ENCODE data around the gene TSPAN18. TPM values are rescaled to one million over a fixed set of nuclear protein-coding genes. Genes with fewer than 3 reads are reported as not detected.
A peak's percentile ranks its signal among the peaks of the same experiment; 100 is the strongest.

Gene TSPAN18
- total RNA-seq, 1 donor from 2014 or later, result 45.5 TPM

DNA sequence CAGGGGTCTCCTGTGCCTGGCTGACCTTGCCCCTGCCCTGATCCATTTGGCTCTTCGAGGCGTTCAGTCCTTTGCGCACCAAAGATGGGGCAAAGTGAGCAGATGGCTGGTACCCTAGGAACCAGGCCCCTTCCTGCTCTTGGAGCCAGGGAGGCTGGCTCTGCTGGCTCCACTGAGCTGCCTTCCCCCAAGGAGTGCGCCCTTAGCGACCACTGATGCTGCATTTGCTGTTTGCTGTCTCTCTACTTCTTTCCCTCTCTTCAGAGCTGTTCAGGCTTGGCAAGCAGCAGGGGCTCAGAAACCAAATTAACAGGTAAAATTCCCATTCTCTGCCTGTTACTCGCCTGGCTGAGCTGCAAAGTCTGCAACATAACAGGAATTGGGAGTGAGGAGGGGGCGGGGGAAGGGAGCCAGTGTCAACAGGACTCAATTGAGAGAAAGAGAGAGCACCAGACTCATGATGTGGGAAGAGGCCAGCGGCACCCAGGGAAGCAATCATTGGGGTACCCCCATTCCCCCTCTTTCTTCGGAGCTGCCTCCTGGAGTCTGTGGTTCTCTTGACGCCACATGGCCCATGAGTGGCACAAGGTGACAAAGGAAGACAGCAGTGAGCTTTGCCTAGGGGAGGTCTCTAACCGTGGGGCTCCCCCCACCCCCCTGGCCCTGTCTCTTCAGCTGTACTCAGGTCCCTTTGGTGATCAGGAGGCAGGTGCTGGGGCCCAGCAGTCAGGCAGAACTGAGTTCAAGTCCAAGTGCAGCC, 121.6 kb downstream of the TSPAN18 start:
- no peak for ATAC-seq
- intact Hi-C loops (cut with DNase I), result no loop called here
- DNase-seq (ENCODE audit: low spot score), result no peak

DNA sequence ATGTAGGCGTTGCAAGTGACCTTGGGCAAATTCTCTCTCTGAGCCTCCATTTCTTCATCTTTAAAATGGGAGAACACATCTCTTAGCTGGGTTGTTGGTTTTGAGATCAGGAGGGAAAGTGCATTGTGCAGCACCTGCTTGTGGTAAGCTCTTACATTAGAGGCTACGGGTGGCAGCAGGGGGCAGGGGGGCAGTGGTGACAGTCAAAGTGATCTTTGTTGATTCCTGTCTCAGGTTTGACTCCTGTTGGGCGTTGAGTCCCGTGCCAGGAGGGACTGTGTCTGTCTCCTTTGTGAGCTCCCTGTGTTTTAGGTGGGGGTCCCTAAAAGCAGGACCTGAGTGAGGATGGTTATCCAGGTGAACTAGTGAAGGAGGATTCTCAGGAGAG, 122.2 kb downstream of the TSPAN18 start:
- ATAC-seq (no peak), DNase-seq (ENCODE audit: low spot score) (no peak)
- intact Hi-C loops (cut with DNase I), result no loop called here

DNA sequence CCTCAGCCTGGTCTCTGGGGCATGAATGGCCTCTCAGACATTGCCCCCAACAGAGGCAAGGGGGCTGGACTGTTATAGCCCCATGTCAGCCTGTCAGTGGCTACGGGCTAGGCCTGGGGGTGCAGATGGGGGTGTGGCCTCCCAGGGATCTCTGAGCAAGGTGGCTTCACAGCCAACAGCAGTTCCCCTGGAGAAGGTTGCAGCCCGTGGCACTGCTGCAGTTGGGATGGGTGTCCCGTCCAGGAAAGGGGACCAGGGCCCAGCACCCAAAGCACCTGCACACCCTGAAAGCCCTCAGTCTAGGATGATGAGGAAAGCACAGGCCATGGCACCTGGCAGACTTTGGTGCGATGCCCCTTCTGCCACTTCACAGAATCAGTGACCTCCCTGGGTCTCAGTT, 122.7 kb downstream of the TSPAN18 start:
- ATAC-seq (no peak), DNase-seq (ENCODE audit: low spot score) (no peak)
- intact Hi-C loops (cut with DNase I), result no loop called here

DNA sequence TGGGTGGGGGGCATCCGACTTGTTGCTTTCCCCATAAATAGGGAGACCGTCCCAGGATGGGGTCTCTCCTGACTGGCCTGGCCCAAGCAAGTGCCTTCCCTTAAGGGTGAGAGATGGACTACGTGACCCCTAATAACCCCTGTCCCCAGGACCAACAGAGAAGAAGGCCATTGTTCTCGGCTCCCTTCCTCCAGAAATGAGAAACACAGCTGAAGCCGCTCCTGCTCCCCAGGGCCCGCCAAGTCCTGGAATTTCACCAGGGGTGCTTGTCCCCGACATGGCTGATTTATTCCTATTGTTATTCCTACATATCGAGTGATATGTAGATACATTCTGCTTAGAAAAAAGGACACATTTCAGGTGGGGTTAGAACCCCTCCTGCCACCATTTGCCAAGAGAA, 123.2 kb downstream of the TSPAN18 start:
- intact Hi-C loops (cut with DNase I), result no loop called here
- DNase-seq (ENCODE audit: low spot score) (no peak), ATAC-seq (peak; percentile 80)

DNA sequence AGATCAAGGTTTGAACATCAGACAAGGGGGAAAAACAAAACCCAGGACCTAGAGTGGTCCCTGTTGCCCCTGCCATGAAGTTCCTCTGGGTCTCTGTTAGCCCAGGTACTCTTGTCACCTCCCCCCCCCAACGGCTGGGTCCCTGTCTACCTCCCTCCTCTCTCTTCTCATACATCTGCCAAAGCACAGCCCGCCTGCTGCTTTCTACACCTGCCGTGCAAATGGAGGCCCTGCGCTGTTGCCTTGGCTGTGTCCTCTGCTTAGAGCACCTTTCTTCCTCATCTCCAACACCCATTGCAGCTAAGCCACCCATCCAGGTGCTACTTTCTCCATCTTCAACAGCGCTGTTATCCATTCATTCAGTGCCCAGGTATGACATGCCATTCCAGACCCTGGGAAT, 124.7 kb downstream of the TSPAN18 start:
- ATAC-seq, result no peak
- intact Hi-C loops (cut with DNase I), result no loop called here

DNA sequence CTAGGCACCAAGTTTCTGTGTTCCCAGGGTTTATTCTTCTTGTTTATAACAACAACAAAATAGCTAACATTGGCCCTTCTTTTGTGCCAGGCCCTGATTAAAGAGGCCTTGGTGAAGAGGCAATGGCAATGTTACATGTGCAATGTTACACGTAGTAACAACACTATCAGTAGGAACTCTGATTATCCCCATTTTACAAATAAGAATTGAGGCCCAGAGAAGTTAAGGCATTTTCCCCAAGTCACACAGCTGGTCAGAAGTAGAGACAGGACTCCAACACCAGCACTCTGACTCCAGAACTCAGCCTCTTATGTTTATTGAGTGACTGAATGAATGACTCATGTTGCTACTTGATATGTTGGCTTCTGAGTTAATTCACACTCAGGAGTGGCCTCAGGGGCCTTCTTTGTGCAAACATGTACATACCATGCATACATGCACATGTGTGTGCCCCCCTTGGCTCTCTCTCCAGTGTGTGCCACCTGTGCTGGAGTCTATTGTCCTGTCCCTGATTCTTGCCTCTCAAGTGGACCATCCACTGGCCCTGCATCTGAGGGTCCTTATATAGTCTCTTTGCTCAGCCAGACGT, 125.5 kb downstream of the TSPAN18 start:
- intact Hi-C loops (cut with DNase I), result no loop called here
- DNase-seq (ENCODE audit: low spot score) (no peak), ATAC-seq (no peak)

More for the DNA sequence above, 124.7 kb downstream of the TSPAN18 start:
- no peak for DNase-seq (ENCODE audit: low spot score)

DNA sequence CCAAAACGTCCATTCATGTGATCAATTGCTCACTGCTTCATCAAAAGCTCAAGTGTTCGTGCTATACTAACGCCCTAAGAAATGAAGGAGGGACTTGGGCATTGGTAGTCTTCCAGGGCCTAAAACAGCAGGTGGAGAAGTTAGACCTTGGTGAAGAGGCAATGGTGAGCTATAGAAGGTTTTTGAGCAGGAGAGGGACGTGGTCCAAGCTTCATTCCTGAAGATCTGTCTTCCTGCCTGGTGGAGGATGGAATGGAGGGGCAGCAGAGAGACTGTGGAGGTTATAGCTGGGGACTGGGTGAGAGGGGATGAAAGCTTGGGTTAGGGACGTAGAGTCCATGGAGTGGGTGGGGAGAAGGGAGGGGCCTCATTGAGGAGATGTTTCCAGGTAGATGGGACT, 126.2 kb downstream of the TSPAN18 start:
- ATAC-seq (no peak), DNase-seq (ENCODE audit: low spot score) (no peak)
- intact Hi-C loops (cut with DNase I), result no loop called here

DNA sequence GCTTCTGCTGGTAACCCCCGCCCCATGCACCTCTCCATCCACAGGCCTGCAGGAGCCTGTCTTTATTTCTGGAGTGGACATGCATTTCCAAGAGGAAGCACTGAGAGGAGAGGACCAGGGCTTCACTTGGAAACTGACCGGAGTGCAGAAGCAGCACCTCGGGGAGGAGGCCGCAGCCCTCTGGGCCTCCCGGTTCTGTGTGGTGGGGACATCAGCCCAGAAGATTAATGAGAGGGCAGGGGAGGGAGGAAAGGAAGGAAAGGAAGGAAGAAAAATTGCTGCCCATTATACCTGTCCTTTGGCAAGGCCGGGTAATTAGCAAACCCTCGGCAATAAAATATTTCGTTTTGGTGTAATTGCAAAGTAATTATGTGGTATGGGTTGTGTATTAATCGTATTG, 126.9 kb downstream of the TSPAN18 start:
- intact Hi-C loops (cut with DNase I), result no loop called here
- ATAC-seq (no peak), DNase-seq (ENCODE audit: low spot score) (no peak)

DNA sequence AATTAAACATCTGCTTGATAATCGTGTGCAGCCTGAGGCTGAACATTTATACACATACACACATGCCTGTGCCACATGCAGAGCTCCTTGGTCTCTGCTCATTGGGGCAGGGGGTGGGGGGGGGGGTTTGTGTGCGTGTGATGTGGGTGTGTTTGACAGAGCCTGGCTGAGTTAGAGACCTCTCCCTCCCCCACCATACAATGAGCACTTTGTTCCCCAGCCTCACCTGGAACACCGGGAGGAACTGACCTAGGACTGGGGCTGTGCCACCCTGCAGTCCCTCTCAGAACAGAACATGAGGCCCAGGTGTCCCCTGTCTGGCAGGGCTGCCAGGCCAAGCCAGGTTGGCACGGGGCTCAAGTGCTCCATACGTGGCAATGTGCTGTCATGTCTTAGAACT, 127.3 kb downstream of the TSPAN18 start:
- DNase-seq (ENCODE audit: low spot score), result no peak
- no peak for ATAC-seq
- intact Hi-C loops (cut with DNase I), result no loop called here

DNA sequence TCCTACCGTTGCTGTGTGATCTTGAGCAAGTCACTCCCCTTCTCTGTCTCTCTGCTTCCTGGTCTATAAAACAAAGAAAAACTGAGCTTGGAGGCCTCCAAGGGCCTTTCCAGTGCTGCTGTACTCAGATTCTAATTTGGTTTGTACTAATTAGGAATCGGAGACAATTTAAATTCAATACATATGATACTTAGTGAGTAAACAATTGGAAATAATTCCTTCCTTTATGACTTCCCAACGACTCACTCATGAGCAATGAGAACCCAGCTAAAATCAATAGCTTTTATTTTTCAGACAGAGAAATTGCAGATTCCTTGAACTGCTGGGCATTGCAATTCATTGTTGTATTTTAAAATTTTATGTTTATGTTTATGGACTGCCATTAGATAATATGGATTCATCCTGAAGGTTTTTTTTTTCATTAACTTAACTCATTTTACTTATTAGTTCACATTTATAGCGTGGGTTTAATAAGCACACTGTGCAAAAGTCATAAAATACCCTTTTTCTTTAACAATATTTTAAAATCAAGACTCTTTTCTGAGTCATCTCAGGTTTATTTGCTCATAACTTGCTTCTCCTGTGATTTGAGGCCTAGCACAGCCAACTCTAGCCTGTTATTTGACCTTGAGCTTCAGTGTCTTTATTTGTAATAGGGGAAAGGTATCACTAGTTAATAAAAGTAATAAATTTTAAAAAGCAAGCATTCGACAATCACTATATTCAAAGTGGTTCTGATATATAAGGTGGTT, 128.2 kb downstream of the TSPAN18 start:
- intact Hi-C loops (cut with DNase I), result no loop called here
- ATAC-seq, result no peak
- DNase-seq (ENCODE audit: low spot score), result no peak

DNA sequence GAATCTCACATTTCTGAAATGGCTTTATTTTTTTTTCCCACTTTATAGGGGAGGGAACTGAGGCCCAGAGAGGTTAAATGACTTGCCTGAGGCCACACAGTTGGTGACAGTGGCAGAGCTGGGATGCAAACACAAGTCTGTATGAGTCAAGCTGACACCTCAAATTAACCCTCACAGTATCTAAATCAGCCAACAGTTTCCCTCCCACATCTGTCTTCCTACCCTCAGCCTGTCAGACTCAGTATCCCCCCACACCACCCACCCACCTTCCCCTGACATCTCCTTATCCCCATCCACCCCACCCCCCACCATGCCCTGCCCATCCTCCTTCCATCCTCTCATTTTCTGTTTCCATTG, 128.7 kb downstream of the TSPAN18 start:
- DNase-seq (ENCODE audit: low spot score) (no peak), ATAC-seq (no peak)
- intact Hi-C loops (cut with DNase I), result no loop called here

DNA sequence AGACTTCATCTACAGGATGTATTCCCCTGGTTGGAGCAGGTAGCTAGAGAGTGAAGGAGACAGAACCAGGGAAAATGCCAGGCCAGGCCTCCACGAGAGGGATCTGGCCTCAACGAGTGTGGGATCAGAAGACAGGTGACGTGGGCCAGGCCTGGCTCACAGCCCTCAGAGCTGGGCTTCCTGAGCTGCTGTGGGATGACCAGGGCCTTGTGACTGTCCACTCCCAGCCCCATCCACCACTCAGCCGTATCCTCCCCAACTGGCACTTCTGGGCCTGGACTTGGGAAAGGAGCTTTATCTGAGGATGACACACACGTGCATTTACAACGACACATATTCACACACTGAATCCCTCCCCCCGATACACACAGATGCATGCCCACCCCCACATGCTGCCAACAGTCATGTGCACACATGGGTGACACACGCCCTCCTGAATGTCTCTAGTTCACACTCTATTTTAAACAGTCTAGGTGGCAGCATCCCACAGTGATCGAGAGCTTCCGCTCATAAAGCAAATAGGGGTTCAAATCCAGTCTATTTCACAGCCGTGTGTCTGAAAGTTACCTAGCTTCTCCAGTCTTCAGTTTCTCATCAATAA, 130.8 kb downstream of the TSPAN18 start:
- DNase-seq (ENCODE audit: low spot score), result no peak
- no peak for ATAC-seq
- intact Hi-C loops (cut with DNase I), result no loop called here

DNA sequence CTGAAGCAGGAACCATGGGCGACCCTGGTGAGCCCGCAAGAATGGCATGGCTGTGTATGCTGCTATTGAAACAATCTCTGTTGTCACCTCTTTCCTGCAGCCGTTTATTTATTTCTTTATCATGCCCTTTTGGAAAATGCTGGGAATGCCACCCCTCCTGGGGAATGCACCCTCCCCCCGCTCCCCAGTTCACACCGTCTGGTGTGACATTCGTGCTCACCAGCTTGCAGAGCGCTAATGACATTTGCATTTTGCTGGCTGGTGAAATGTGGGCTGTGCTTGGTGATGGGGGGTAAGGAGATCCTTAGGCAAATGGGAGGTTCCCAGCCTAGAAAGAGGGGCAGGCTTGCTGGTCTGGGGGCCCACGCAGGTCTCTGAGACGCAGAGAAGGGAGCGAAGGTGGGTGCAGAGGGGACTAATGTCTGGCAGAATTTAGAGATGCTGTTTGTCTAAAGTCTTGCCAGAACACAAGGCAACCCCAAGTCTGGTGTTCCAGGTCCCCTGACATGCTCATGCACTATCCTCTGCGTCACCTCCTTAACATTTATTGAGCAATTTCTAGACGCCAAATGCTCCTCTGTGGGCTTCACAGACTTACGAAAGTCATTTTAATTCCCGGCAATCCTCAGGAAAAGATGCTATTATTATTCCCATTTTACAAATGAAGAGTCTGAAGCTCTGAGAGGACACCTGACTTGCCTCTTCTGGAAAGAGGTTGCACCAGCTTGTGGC, 132.2 kb downstream of the TSPAN18 start:
- no peak for DNase-seq (ENCODE audit: low spot score)
- intact Hi-C loops (cut with DNase I), result no loop called here
- no peak for ATAC-seq

DNA sequence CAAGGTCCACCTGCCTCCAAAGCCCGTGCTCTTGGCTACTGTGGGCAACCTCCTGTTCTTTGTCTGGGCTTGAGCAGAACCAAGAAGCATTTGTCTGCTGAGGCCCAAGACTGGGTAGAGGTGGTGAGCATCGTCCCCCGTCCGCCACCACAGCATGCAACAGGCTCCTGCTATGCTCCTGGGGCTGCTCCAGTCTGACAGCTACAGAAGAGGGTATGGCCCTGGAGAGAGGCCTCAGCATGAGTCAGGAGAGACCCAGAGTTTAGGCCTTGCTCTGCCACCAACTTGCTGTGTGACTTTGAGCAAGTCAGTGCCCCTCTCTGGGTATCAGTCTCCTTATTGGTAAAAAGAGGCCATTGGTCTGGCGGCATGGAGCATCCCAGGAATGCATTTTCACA, 132.8 kb downstream of the TSPAN18 start:
- ATAC-seq (no peak), DNase-seq (ENCODE audit: low spot score) (no peak)
- intact Hi-C loops (cut with DNase I), result no loop called here

DNA sequence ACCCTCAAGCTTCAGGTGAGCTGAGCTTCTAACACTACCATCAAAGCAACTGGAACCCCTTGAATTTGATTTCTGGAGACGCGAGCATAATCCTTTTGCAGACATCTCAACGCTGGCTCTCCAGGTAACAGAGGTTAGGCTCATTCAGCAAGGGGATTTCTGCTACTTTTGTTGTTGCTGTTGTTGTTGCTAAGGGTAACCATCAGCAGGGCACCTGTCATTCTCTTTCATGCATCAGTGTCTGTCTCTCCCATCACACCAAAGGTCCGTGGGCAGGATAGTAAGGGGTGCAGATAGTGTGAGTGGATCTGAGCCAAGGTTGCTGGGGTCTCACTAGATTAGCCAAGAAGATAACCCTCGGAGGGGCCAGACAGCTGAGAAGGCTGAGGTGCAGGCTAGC, 133.6 kb downstream of the TSPAN18 start:
- no peak for ATAC-seq
- DNase-seq (ENCODE audit: low spot score), result no peak

DNA sequence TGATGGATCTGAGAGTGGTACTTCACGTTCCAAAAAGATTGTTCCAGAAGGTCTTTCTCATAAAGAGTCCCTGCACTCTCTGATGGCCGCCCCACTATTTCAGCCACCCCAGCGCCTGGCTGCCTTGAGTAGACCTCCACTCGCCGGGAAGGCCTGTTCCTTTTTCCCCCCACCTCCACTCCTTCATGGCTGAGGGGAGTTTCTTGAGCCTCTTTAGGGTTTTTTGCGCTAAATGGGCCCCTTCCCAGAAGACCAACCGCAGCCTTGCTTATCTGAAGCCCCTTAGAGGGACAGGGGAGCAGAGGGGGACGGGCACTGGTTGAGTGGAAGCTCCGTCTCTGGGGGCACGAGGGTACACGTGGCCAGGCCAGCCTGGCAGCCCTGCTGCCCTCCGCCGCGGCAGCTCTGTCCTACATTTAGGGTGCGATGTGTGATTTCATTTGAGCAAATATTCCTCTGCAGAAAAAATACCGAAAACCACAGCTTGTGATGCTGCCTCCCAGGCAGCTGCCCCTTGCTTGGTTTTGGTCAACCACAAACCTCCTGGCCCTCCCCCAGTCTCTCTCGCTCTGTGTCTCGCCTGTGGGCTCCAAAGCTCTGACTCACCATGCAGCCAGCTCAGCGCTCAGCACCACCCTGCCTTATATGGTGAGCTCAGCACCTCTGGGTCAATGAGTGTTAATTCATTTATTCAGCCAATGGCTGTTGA, 135.2 kb downstream of the TSPAN18 start:
- DNase-seq (ENCODE audit: low spot score), result peak; percentile 88
- intact Hi-C loops (cut with DNase I), result no loop called here
- ATAC-seq, result peak; percentile 97

More for the DNA sequence above, 133.6 kb downstream of the TSPAN18 start:
- intact Hi-C loops (cut with DNase I), result no loop called here

DNA sequence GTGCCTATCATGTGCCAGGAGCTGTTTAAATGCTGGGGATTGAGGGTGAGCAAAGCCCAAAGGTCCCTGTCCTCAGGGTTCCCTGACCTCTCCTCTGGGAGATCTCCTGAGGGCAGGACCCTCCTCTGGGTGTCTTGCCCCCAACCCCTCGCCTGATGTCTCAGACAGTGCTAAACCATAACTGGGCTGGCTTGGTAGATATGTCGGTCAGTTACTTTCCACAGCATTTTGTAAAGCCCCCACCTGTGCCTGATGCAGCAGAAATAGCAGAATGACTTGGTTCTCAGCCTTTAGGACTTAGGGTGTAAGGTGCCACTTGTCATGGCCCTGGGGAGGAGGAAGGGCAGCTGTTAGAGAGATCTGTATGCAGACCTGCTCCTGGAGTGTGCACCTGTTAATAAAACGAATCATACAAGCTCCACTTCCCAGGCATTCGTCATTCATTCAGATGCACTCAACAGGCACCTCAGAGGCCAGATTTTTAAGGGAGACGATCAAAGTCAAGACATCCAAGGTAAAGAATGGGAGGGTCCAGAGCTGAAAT, 135.9 kb downstream of the TSPAN18 start:
- no peak for ATAC-seq
- intact Hi-C loops (cut with DNase I), result no loop called here
- no peak for DNase-seq (ENCODE audit: low spot score)

DNA sequence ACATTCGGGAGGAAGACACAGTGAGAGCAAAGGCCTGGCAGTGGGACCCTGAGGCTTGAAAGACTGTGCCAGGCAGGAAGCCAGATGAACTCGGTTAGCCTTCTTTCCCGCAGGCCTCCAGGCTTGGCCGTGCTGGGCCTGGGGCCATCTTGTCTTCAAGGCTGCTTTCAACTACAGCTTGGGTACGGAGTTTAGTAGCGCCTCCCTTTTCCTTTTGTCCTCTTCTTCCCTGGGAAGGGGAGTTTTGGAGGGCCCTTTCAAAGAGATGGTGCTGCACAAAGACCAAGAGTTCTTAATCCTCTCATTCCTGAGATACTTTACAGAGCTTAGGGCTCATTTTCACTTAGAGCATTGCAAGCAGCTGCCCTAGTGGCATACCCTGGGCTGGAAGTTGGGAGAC, 136.5 kb downstream of the TSPAN18 start:
- DNase-seq (ENCODE audit: low spot score), result no peak
- ATAC-seq, result no peak
- intact Hi-C loops (cut with DNase I), result no loop called here

DNA sequence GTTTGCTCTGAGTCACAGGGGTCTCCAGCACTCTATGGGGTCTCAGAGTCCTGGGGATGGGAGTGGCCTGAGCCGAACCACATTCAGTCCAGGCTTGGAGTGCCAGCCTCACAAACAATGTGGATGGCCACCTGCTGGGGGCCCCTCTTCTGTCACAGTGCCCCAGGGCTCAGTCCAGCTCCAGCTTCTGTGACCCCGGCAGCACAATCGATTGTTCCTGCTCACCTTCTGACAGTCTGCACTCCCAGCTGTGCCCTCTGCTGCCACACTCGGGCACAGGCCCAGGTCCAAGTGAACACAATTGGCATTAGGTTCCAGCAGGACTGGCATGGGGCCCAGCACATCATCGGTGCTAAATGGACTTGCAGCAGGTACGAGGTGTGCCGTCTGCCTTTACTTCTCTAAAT, 139.1 kb downstream of the TSPAN18 start:
- no peak for DNase-seq (ENCODE audit: low spot score)
- ATAC-seq, result no peak
- intact Hi-C loops (cut with DNase I), result no loop called here
